Measurements from ENCODE around the gene SLC1A7. TPM values are rescaled to one million over a fixed set of nuclear protein-coding genes. Genes with fewer than 3 reads are reported as not detected.

Gene SLC1A7
- total RNA-seq, 1 experiment from 2014 or later = not detected

GRCh38 chr1:53117836-53118235 is 24.6 kb downstream of the SLC1A7 start:
- no peak overlapping the region for H3K27ac ChIP-seq (ENCODE audit: low read depth, low read length)
- H3K27me3 ChIP-seq (ENCODE audit: insufficient read depth, low read length) = no peaks in the 10 kb centered on the region
- TF ChIP-seq SP1 (IDR thresholded peaks at IDR 0.05; ENCODE audit: low read depth) (no peak), EZH2phosphoT487 (IDR thresholded peaks at IDR 0.05; ENCODE audit: borderline replicate concordance) (no peak), EZH2 (IDR thresholded peaks at IDR 0.05) (no peak), YY1 (IDR thresholded peaks at IDR 0.05; ENCODE audit: extremely low read depth, insufficient replicate concordance, low read depth, low read length) (no peak), POLR2AphosphoS5 (IDR thresholded peaks at IDR 0.05; ENCODE audit: low read depth, low read length) (no peak), ZFX (IDR thresholded peaks at IDR 0.05) (no peak), TCF7L2 (IDR thresholded peaks at IDR 0.05; ENCODE audit: borderline replicate concordance, extremely low read depth, insufficient read depth, insufficient read length) (no peak), SRF (IDR thresholded peaks at IDR 0.05; ENCODE audit: low read depth) (no peak), EGR1 (IDR thresholded peaks at IDR 0.05; ENCODE audit: low read depth) (no peak), SIN3A (IDR thresholded peaks at IDR 0.05; ENCODE audit: low read depth) (no peak), FOSL1 (IDR thresholded peaks at IDR 0.05; ENCODE audit: low read depth) (no peak), ELF1 (IDR thresholded peaks at IDR 0.05; ENCODE audit: borderline replicate concordance, low read depth) (no peak), ZNF274 (IDR thresholded peaks at IDR 0.05; ENCODE audit: low read depth, low read length) (no peak), CBX3 (IDR thresholded peaks at IDR 0.05; ENCODE audit: low read depth) (no peak), MAX (IDR thresholded peaks at IDR 0.05) (no peak)
- TF ChIP-seq, protein P1, sequence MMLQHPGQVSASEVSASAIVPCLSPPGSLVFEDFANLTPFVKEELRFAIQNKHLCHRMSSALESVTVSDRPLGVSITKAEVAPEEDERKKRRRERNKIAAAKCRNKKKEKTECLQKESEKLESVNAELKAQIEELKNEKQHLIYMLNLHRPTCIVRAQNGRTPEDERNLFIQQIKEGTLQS (IDR thresholded peaks at IDR 0.05) = no peak
- TF ChIP-seq, protein P2, sequence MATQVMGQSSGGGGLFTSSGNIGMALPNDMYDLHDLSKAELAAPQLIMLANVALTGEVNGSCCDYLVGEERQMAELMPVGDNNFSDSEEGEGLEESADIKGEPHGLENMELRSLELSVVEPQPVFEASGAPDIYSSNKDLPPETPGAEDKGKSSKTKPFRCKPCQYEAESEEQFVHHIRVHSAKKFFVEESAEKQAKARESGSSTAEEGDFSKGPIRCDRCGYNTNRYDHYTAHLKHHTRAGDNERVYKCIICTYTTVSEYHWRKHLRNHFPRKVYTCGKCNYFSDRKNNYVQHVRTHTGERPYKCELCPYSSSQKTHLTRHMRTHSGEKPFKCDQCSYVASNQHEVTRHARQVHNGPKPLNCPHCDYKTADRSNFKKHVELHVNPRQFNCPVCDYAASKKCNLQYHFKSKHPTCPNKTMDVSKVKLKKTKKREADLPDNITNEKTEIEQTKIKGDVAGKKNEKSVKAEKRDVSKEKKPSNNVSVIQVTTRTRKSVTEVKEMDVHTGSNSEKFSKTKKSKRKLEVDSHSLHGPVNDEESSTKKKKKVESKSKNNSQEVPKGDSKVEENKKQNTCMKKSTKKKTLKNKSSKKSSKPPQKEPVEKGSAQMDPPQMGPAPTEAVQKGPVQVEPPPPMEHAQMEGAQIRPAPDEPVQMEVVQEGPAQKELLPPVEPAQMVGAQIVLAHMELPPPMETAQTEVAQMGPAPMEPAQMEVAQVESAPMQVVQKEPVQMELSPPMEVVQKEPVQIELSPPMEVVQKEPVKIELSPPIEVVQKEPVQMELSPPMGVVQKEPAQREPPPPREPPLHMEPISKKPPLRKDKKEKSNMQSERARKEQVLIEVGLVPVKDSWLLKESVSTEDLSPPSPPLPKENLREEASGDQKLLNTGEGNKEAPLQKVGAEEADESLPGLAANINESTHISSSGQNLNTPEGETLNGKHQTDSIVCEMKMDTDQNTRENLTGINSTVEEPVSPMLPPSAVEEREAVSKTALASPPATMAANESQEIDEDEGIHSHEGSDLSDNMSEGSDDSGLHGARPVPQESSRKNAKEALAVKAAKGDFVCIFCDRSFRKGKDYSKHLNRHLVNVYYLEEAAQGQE (IDR thresholded peaks at IDR 0.05; ENCODE audit: low read depth) = no peak
- H3K79me2 ChIP-seq (ENCODE audit: insufficient read depth, low read length) = no peaks in the 10 kb centered on the region
- no peak overlapping the region for H3K4me2 ChIP-seq (ENCODE audit: low read length)
- no peak overlapping the region for H2AFZ ChIP-seq (ENCODE audit: low read depth, low read length, poor library complexity, severe bottlenecking)
- H3K9me2 ChIP-seq (ENCODE audit: insufficient read depth) = no peaks in the 10 kb centered on the region
- ChIA-PET CTCF (no interaction called here), RAD21 (ENCODE audit: low non-redundant PET in 1 of 2, low total read pairs in 2 of 2, uncharacterized antibody in 2 of 2, unreplicated experiment in 2 of 2) (no interaction called here), POLR2A (no interaction called here)
- H3K9ac ChIP-seq (ENCODE audit: low read length) = no peak overlapping the region
- H3K9me3 ChIP-seq (ENCODE audit: control insufficient read depth in 1 of 2, insufficient read depth in 1 of 2, low read depth in 1 of 2, low read length in 2 of 2) = no peaks in the 10 kb centered on the region
- no peak overlapping the region for H3K4me3 ChIP-seq (replicated peaks in 1 of 2; ENCODE audit: low read depth in 1 of 2, low read length in 2 of 2)
- H3K4me1 ChIP-seq (ENCODE audit: control insufficient read depth in 1 of 2, insufficient read depth in 2 of 2, low read length in 2 of 2) = no peaks in the 10 kb centered on the region
- no TSS peak for BruUV-seq (replicated peaks)
- no peaks in the 10 kb centered on the region for H4K20me1 ChIP-seq (ENCODE audit: insufficient read depth)
- DNase-seq (ENCODE audit: low read depth, low spot score) (no peak), ATAC-seq (no peak)
- no peaks in the 10 kb centered on the region for H3K36me3 ChIP-seq (ENCODE audit: control insufficient read depth in 1 of 2, insufficient read depth in 2 of 2, low read length in 2 of 2)
- intact Hi-C loops (cut with micrococcal nuclease) = no loop called here

Data from HCT116 (cell line).